K562 (cell line): ENCODE measurements around the gene MED15. TPM values are rescaled to one million over a fixed set of nuclear protein-coding genes. Genes with fewer than 3 reads are reported as not detected.
A peak's percentile ranks its signal among the peaks of the same experiment; 100 is the strongest.

ENCODE experiments used
- ARID4B ChIP-seq: sonication (generic); formaldehyde crosslinking; IDR thresholded peaks from 2 replicates; pipeline ENCODE4 v1.8.0; 2022; ENCODE audit warnings: mild to moderate bottlenecking, missing genetic modification reagents
- LCOR ChIP-seq: sonication (generic); formaldehyde crosslinking; IDR thresholded peaks from 2 replicates; pipeline ENCODE4 v1.8.0; 2022; ENCODE audit warnings: mild to moderate bottlenecking, missing genetic modification reagents
- POLR3A ChIP-seq: IDR thresholded peaks from 2 replicates; pipeline ENCODE4 v1.6.1; 2011; ENCODE audit warnings: borderline replicate concordance, mild to moderate bottlenecking, moderate library complexity; ENCODE audit not compliant: insufficient read length, insufficient read depth; ENCODE audit errors: extremely low read depth
- POLR3G ChIP-seq: IDR thresholded peaks from 2 replicates; pipeline ENCODE4 v1.6.1; 2011; ENCODE audit not compliant: insufficient read length, insufficient replicate concordance; ENCODE audit errors: extremely low read depth
- SIX5 ChIP-seq, 2 experiments: IDR thresholded peaks; 2 replicates each; pipeline ENCODE4 v1.6.1; 2011; ENCODE audit warnings: low read length in 2 of 2, borderline replicate concordance in 1 of 2, low read depth in 1 of 2, mild to moderate bottlenecking in 1 of 2, moderate library complexity in 1 of 2; ENCODE audit not compliant: insufficient read depth in 1 of 2
- SMAD1 ChIP-seq: fragments of 150-350 bp; IDR thresholded peaks from 2 replicates; pipeline ENCODE4 v1.6.1; 2014; ENCODE audit warnings: low read length, low read depth; ENCODE audit not compliant: partially characterized antibody
- SMAD4 ChIP-seq: fragments of 250-450 bp; sonication (Bioruptor Pico); conservative IDR thresholded peaks from 2 replicates; pipeline ENCODE4 v1.8.0; 2021; ENCODE audit warnings: inconsistent platforms, mild to moderate bottlenecking, moderate library complexity
- TARDBP ChIP-seq: fragments of 450-650 bp; IDR thresholded peaks from 2 replicates; pipeline ENCODE4 v1.6.1; 2016
- TEAD1 ChIP-seq, 2 experiments: fragments of 450-650 bp in 1 of 2; sonication (generic) in 1 of 2; formaldehyde crosslinking; IDR thresholded peaks; 2 replicates each; pipeline versions ENCODE4 v1.4.0 to v1.8.0; 2020 to 2022; ENCODE audit warnings: mild to moderate bottlenecking in 2 of 2, missing genetic modification reagents in 1 of 2
- TGIF2 ChIP-seq: sonication (generic); formaldehyde crosslinking; IDR thresholded peaks from 2 replicates; pipeline ENCODE4 v1.8.1; 2022; ENCODE audit warnings: mild to moderate bottlenecking, missing genetic modification reagents, moderate library complexity
- ZBTB11 ChIP-seq, 3 experiments: fragments of 200-800 bp in 1 of 3; fragments of 250-450 bp in 1 of 3; fragments of 450-650 bp in 1 of 3; sonication (Bioruptor Pico) in 1 of 3; sonication (Bioruptor generic) in 1 of 3; formaldehyde crosslinking in 1 of 3; IDR thresholded peaks; 2 replicates each; pipeline versions ENCODE4 v1.6.1 to v1.8.0; 2016 to 2022; ENCODE audit warnings: mild to moderate bottlenecking in 2 of 3, missing genetic modification characterization in 2 of 3, missing compliant biosample characterization in 1 of 3, moderate library complexity in 1 of 3
- ZNF212 ChIP-seq: fragments of 450-650 bp; formaldehyde crosslinking; IDR thresholded peaks from 2 replicates; pipeline ENCODE4 v1.4.0; 2020; ENCODE audit warnings: mild to moderate bottlenecking
- ZNF551 ChIP-seq: fragments of 250-450 bp; sonication (Bioruptor Pico); IDR thresholded peaks from 2 replicates; pipeline ENCODE4 v1.5.0; 2021; ENCODE audit warnings: mild to moderate bottlenecking, moderate library complexity
- ZNF57 ChIP-seq: fragments of 450-650 bp; formaldehyde crosslinking; IDR thresholded peaks from 2 replicates; pipeline ENCODE4 v1.4.0; 2020; ENCODE audit warnings: mild to moderate bottlenecking, moderate library complexity
- ZNF586 ChIP-seq: fragments of 450-650 bp; formaldehyde crosslinking; conservative IDR thresholded peaks from 2 replicates; pipeline ENCODE4 v1.4.0; 2020; ENCODE audit warnings: mild to moderate bottlenecking, moderate library complexity
- polyA plus RNA-seq, 8 experiments: library from polyadenylated mRNA; depleted of rRNA in 4 of 8; stranded (reverse) in 5 of 8; unstranded in 3 of 8; fragments of >200 nt; fragmentation: Nextera tagmentation in 2 of 8; fragmentation: Illumina TruSeq in 1 of 8; extraction: Ambion mirVana in 2 of 8; extraction: Trizol in 1 of 8; gene quantifications; 2 replicates each; pipeline versions ENCODE4 v1.2.1 to v1.2.3, GENCODE V29; 2011 to 2014; ENCODE audit warnings: inconsistent platforms in 1 of 8, missing spikeins in 1 of 8
- total RNA-seq, 7 experiments: library from RNA; depleted of rRNA in 6 of 7; stranded (reverse); fragments of >200 nt in 6 of 7; fragmentation: Illumina TruSeq in 2 of 7; extraction: Trizol in 2 of 7; gene quantifications; 2 replicates each; pipeline versions ENCODE4 v1.2.1 to v1.2.3, GENCODE V29; 2011 to 2021; ENCODE audit warnings: low replicate concordance in 1 of 7
- TF ChIP-seq, protein P1 (sequence below): fragments of 450-650 bp; formaldehyde crosslinking; IDR thresholded peaks from 2 replicates; pipeline ENCODE4 v1.4.0; 2020; ENCODE audit warnings: mild to moderate bottlenecking, moderate library complexity

MED15 gene
- total and polyA plus RNA-seq, 9 of the 15 experiments (the other 6 are each of a cell fraction or from before 2014, with no cell fraction given): 4.0 to 271 (median 60.1) TPM

DNA sequence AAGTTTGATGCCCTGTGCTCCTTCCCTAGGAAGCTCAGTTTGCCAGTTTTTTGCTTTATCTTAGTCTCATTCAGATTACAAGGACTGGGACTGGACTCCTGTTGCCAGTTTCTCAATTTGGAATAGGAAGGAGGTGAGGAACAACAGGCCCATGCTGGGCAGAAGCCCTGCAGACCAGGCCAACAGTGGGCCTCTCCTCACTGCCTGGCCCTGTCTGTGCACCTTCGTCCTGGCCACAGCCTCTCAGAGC is 23.7 kb downstream of the MED15 start (continued):
- TF ChIP-seq ARID4B (CRISPR knock-in tag) (no peak; the same call in 1 of the 2 replicates), TGIF2 (CRISPR knock-in tag) (no peak), ZNF57 (no peak), SIX5 (IDR thresholded peaks at IDR 0.05; ENCODE audit: borderline replicate concordance in 1 of 2, insufficient read depth in 1 of 2, low read depth in 1 of 2, low read length in 2 of 2) (no peak), SMAD1 (no peak), TEAD1 (CRISPR knock-in tag; IDR thresholded peaks at IDR 0.05) (0 out of 4 replicates have a peak, but pooled peaks of 1 of the 2 experiments have one; percentile 55), SMAD4 (CRISPR knock-in tag) (no peak), ZNF551 (CRISPR knock-in tag) (no peak), ZBTB11 (CRISPR knock-in tag; IDR thresholded peaks at IDR 0.05) (no peak), TARDBP (no peak), ZNF586 (CRISPR knock-in tag) (no peak), ZNF212 (CRISPR knock-in tag) (no peak), POLR3G (no peak), POLR3A (no peak), LCOR (CRISPR knock-in tag) (no peak)
- TF ChIP-seq, protein P1, sequence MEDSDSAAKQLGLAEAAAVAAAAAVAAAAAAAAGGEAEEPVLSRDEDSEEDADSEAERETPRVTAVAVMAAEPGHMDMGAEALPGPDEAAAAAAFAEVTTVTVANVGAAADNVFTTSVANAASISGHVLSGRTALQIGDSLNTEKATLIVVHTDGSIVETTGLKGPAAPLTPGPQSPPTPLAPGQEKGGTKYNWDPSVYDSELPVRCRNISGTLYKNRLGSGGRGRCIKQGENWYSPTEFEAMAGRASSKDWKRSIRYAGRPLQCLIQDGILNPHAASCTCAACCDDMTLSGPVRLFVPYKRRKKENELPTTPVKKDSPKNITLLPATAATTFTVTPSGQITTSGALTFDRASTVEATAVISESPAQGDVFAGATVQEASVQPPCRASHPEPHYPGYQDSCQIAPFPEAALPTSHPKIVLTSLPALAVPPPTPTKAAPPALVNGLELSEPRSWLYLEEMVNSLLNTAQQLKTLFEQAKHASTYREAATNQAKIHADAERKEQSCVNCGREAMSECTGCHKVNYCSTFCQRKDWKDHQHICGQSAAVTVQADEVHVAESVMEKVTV (CRISPR knock-in tag): no peak
